LoVo (cell line): Measurements from ENCODE around the gene PMVK.
A peak's percentile ranks its signal among the peaks of the same experiment; 100 is the strongest.

Experiments used
- DNase-seq: peaks from one replicate; pipeline ENCODE4 v3.0.0-alpha.2; 2016; ENCODE audit warnings: low spot score

PMVK gene

DNA sequence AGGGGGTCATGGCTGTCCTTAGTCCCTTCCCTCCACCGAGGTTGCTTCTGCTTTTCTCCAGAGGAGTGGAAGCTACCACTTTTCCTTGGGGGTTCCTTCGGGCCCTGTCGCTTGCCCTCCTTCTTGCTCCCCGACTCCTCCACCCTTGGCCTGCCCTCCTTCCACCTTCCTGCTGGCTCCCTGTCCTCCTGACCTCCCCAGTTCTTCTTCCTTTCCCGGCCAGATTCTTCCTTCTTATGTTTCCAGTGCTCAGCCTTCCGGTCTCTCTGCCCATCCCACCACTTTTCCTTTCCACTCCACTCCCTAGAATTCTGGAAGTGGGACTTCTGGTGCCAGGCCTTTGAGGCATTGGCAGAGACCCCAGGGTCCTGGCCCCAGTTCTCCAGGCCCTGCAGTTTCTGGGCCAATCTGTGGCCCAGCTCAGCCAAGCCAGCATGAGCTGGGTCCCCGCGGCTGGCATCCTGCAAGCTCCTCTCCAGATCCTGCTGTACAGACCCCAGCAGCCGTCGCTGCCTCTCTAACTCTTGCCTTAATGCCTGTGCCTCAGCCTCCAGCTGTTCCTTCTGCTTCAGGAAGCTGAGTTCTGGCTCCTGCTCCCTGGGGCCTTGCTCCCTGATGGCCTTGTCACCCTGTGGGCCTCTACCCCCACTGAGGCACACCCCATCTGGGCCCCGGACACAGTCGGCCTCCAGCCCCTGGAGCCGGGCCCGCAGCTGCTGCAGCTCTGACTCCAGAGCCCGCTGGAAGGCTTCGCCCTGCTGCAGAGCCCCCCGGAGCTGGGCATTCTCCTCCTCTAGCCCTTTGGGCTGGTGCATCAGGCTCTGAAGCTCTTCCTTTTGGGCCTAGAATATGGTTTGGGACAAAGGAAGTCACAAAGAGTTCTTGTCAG lies 9.7 kb upstream of the PMVK start:
- no peak for DNase-seq

- DNase-seq = no peak
These were observed 8.8 kb upstream of the PMVK start for GRCh38 chr1:154945160-154945961.

- DNase-seq = no peak
These were observed 8.1 kb upstream of the PMVK start for GRCh38 chr1:154944401-154945159.

GRCh38 chr1:154943649-154944400 lies 7.3 kb upstream of the PMVK start:
- peak; percentile 26 for DNase-seq

GRCh38 chr1:154941333-154942013 lies 5.0 kb upstream of the PMVK start:
- no peak for DNase-seq

GRCh38 chr1:154940651-154941194 lies 4.2 kb upstream of the PMVK start:
- no peak for DNase-seq

- no peak for DNase-seq
These were observed 3.7 kb upstream of the PMVK start for GRCh38 chr1:154940213-154940560.

GRCh38 chr1:154938604-154939399 lies 2.3 kb upstream of the PMVK start:
- no peak for DNase-seq

DNA sequence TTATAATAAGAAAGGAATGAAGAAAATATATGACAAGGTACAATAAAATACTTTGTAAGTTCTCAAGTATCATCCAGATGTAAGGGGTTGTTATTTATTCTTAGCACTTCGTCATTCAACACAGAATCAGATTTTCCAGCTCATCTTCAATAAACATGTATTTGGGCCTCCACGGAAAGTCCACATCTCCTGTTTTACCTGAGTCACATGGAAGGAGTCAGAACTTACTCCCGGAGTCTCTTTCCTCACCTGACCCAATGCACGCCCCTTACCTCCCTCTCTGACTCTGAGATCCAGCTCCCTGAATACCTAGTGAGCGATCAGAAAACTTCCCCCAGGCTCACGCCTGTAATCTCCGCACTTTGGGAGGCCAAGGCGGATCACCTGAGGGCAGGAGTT lies 1.5 kb upstream of the PMVK start:
- DNase-seq = no peak

- DNase-seq = peak; percentile 95
These were observed 817 bp upstream of the PMVK start for GRCh38 chr1:154937085-154937987.

- no peak for DNase-seq
These were observed 567 bp downstream of the PMVK start for GRCh38 chr1:154935749-154936554.

DNA sequence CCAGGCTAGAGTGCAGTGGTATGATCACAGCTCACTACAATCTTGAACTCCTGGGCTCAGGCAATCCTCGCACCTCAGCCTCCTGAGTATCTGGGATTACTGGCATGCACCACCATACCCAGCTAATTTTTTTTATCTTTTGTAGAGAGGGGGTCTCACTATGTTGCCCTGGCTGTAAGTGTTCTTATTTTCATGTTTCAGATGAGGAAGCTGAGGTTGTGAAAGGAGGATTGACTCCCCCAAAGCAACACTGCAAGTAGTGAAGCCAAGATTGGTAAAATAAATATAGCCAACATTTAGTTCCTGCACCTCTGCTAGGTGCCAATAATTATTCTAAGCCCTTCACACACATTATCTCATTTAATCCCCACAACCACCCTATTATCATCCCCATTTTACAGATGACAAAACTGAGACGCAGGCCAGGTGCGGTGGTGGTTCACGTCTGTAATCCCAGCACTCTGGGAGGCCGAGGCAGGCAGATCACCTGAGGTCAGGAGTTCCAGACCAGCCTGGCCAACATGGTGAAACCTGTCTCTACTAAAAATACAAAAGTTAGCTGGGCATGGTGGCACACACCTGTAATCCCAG lies 2.1 kb downstream of the PMVK start:
- DNase-seq = no peak

GRCh38 chr1:154931940-154932487 lies 4.5 kb downstream of the PMVK start:
- DNase-seq = peak; percentile 88

DNA sequence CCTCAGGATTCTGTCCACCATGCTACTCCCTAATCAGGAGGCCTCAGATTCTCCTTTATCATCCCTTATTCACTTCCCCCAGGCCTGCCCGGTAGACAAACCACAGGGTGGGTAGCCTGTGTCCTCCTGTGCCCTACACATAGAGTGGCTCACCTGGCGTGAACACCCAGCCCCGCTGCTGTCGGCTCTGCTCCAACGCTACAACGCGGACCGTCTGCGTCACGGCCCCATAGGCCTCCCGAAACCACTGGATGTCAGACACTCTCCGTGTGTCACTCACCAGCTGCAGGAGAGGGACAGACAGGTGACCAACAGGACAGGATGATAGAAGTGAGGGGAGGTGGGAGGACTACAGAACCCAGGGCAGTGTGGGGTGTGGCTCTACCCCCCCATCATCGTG lies 10.3 kb downstream of the PMVK start:
- DNase-seq = no peak

GRCh38 chr1:154925335-154926170 lies 11.0 kb downstream of the PMVK start:
- no peak for DNase-seq

GRCh38 chr1:154923695-154924094 lies 12.8 kb downstream of the PMVK start:
- no peak for DNase-seq

DNA sequence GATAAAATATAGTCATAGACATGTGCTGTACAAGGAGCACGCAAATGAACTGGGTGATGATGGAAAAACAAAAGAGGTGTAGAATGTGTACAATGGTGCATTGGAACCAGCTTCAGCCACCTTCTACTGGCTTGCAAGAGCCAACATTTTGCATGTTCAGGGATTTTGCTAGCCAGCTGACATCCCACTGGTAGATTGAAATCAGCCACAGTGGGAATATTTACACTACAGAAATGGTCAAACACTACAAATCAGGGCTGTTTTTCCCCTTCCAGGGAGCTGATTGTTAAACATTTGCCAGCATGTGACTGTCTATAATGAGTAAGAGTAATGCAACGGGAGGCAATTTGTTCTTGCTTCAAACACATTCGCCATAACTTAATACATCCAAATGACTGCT lies 23.2 kb downstream of the PMVK start:
- DNase-seq = no peak
